Transverse colon (tissue), 3 donors: ENCODE measurements around the gene ELK3.

Experiments used
- CTCF ChIP-seq, 5 experiments: fragments of 200-600 bp in 3 of 5; fragments of 450-650 bp in 2 of 5; sonication (generic) in 3 of 5; IDR thresholded peaks; 1 replicate in 2 of 5; 2 replicates in 3 of 5; pipeline ENCODE4 v1.5.1; 2016 to 2017; ENCODE audit warnings: antibody characterized with exemption in 5 of 5, inconsistent platforms in 3 of 5, mild to moderate bottlenecking in 2 of 5, moderate library complexity in 1 of 5
- EP300 ChIP-seq: sonication (generic); formaldehyde crosslinking; IDR thresholded peaks from one replicate; pipeline ENCODE4 v1.6.1; 2017; ENCODE audit warnings: antibody characterized with exemption, low read depth

- no peak for TF ChIP-seq CTCF (IDR thresholded peaks at IDR 0.05)
- TF ChIP-seq EP300, result no peak
Observed at GRCh38 chr12:96205908-96206307, 11.7 kb downstream of the ELK3 start.
